Esophagus muscularis mucosa (tissue), 3 donors: ENCODE data around the gene VPREB3.

Experiments used
- POLR2A ChIP-seq: fragments of 450-650 bp; IDR thresholded peaks from one replicate; pipeline ENCODE4 v1.6.1; 2017; ENCODE audit warnings: antibody characterized with exemption, moderate library complexity, mild to moderate bottlenecking, low read depth
- POLR2AphosphoS5 ChIP-seq, 2 donors: sonication (generic); formaldehyde crosslinking; IDR thresholded peaks; one replicate each; pipeline ENCODE4 v1.6.1; 2017; ENCODE audit warnings: antibody characterized with exemption in 2 of 2
- TF ChIP-seq, protein P1 (sequence below), 3 experiments: fragments of 200-600 bp in 2 of 3; fragments of 450-650 bp in 1 of 3; sonication (generic) in 2 of 3; IDR thresholded peaks; one replicate each; pipeline ENCODE4 v1.5.1; 2017 to 2019; ENCODE audit warnings: antibody characterized with exemption in 3 of 3, mild to moderate bottlenecking in 2 of 3, moderate library complexity in 1 of 3

GRCh38 chr22:23767673-23768548, 13.7 kb upstream of the VPREB3 start, which contains the start of gene CHCHD10:
- TF ChIP-seq, protein P1, sequence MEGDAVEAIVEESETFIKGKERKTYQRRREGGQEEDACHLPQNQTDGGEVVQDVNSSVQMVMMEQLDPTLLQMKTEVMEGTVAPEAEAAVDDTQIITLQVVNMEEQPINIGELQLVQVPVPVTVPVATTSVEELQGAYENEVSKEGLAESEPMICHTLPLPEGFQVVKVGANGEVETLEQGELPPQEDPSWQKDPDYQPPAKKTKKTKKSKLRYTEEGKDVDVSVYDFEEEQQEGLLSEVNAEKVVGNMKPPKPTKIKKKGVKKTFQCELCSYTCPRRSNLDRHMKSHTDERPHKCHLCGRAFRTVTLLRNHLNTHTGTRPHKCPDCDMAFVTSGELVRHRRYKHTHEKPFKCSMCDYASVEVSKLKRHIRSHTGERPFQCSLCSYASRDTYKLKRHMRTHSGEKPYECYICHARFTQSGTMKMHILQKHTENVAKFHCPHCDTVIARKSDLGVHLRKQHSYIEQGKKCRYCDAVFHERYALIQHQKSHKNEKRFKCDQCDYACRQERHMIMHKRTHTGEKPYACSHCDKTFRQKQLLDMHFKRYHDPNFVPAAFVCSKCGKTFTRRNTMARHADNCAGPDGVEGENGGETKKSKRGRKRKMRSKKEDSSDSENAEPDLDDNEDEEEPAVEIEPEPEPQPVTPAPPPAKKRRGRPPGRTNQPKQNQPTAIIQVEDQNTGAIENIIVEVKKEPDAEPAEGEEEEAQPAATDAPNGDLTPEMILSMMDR (IDR thresholded peaks at IDR 0.05): peak; percentile 79 to 89 (median 86)
- TF ChIP-seq POLR2AphosphoS5 (IDR thresholded peaks at IDR 0.05) (peak; percentile 53 to 79), POLR2A (peak; percentile 79)
